GM20431 (cell line): Measurements from ENCODE around the gene AOPEP.

Source experiments
- in situ Hi-C: fragments of 300-500 bp; cut with MseI, MboI; formaldehyde crosslinking; loops from one replicate; pipeline ENCODE4 v1.15.0; 2020; ENCODE audit warnings: low sequenced_read_pairs; ENCODE audit not compliant: unreplicated experiment

AOPEP gene

DNA sequence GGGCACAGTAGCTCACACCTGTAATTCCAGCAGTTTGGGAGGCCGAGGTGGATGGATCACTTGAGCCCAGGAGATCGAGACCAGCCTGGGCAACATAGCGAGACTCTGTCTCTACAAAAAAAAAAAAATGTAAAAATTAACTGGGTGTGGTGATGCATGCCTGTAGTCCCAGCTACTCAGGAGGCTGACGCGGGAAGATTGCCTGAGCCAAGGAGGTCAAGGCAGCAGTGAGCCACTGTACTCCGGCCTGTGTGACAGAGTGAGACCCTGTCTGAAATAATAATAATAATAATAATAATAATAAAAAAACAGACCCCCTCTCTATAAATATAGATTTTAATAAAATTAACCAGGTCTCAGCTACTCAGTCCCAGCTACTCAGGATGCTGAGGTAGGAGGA is 179.7 kb downstream of the AOPEP start:
- in situ Hi-C loops, result no loop called here

DNA sequence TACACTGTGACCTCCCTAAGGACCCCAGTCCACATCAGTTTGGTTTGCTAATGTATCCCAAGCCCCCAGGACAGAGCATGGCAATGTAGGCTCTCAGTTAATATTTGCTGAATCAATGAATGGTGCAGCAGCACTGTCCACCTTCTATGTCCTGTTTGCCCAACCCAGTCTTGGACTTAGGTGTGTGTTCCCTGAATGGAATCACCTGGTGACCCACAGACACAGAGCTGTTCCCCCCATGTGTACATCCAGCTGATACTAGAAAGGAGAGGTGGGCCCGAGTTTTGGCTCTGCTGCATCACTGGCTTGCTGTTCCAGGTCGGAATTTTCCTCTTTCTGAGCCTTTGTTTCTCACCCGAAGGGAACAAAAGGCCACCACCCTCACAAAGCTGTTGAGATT is 180.2 kb downstream of the AOPEP start:
- in situ Hi-C loops, result no loop called here

DNA sequence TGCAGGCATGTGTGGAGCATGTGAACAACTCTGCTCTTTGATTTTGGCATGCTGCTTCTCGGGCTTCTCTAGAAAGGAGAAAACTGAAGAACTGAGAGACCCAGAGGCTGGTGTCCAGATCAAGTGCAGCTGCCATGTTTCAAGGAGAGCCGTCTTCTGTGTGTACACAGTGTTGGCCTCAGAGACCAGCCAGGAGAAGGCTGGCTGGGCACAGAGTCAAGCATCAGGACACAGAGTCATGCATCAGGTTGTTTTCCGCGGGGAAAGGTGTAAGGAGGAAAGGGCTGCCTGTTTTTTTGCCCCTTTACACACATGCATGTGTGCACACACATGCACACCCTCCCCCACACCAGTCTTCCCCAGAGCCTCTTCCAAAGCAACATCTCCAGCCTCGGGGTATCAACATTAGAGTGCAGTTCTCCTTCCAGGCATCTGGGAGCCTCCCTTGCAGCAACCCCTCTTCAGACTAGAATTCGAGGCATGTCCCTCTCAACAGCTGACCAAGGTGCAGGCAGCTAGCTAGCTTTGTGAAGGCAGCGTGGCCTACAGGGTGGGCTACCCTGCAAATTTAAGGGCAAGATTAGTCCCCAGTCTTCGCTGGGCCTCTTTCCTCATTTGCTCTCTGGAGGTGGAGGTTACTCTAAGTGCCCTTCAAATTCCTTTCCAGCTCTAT is 180.9 kb downstream of the AOPEP start:
- in situ Hi-C loops, result no loop called here

DNA sequence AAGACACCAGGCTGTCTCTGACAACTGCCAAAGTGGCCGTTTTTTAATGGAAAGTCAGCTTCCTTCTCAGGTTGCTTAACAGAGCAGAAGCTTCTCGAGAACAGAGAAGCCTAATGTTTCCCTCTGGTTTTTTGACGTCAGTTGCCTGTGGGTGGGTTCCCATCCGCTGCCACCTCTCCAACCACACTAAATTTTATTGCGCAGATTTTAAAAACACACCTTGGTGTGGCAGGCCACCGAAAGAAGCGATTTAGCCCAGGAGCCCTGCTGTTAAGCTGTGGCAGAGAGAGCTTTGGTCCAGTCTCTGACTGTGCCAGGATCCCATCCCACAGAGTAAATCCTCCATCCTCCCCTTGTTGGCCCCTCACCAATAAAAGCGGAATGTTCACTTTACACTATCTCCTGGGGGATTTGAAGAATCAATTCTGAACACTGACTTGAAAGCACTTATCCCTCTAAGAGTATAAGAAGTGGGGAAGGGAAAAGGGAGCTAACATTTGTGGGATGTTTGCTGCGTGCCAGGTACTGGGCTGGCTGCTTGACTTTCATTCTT is 181.6 kb downstream of the AOPEP start:
- in situ Hi-C loops, result no loop called here

DNA sequence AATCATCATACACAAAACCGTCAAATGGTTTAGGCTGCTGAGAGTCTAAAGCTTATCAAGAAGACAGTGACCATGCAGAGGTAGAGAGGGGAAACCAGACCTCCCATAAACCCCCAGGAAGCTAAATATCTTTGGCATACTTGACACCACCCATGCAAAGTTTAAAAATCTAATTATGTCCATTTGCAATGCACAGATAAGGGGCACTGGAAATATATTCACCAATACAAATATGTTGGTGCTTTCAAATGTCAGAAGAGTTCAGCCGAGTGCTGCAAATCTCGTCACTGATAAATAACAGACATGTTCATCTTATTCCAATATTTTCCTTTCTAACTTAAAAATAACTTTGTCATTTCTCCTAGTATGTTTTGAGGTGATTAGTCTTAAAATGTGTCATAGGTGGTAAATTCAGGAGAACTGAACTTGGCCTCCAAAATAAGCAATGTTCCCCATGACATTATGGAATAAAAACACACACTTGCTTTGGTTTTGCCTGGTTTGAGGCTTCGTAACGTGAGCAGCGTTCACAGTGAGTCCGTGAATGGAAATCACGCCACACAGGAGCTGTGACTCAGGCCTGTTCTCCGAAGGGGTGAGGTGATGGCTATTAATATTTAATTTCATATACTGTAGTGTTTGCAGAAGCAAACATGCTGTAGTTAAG is 182.2 kb downstream of the AOPEP start:
- in situ Hi-C loops, result no loop called here

DNA sequence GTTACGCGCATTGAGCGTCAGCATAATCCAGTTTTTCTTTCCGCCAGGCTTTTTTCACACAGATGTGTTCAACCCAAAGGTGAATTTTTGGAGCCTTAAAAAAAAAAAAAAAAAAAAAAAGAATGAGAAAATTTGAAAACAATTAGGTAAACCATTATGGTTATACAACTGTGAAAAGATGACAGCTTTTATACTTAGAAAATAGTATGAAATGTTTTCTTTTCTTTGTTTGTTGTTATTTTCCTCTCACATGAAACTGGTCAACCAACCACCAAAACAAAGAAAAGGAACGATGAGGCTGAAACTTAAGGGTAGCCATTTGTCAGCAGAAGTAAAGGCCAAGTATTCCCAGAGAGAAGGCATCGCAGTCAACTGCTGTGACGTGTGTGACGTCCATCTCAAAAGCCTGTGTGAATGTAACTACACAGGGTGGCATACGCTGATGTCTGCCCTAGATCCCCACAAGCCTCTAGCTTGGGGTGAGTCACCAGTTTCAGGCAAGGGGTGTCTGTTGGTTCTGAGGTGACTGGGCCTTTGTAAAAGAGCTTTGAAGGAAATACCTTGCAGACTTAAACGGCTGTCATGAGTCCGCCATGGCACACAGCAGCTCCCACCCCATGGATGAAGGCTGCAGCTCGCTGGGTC is 182.9 kb downstream of the AOPEP start:
- in situ Hi-C loops, result no loop called here

DNA sequence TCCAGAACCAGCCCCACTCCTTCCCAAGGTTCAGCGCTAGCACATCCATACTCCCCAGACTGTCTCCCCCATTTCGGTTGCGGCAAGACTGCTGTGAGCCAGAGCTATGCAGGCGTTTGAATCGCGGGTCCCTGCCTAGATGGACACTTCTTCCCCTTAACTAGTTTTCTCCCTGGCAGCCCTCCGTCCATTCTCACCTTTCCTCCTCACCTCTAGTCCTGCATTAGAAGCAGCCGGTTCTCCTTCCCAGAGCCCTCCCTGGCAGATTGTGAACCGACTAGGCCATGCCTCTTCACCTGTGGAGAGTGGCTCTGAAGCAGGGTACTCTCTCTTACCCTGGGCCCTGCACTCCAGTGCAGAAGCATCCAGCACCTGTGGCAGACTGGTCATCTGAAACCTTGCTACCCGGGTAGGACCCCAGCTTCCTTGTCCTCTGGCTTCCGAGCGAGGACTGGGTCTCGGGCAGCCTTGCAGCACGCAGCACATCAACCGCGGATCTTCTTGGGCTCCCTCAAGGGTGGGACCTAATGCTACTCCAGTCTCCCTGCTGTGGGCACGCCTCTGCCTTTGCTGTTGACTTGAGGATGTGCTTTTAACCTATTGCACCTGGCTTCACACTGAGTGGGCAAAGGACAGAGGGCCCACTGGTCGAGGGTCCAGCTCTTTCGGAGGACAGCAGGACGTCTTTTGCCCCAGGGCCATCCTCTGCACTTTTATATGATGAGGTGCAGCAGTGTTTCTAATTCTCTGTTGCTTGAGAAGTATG is 183.6 kb downstream of the AOPEP start:
- in situ Hi-C loops, result no loop called here

DNA sequence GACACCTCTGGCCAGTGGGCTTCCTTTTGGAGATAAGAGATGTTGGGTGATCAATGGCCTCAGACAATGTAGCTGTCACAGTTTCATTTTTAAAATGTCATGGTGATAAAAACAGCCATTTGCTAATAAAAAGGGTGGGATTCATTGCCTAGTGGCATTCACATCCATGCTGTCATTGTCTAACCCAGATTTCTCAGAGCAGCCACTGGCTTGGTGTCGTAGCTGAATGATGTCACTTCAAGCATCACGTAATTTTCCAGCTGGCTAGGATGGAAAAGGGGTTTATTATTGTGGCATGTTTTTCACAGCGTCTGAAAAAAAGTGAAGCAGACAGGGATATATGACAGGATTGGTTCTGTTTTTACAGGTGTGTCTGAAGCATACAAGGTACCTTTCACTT is 184.7 kb downstream of the AOPEP start:
- in situ Hi-C loops, result no loop called here

DNA sequence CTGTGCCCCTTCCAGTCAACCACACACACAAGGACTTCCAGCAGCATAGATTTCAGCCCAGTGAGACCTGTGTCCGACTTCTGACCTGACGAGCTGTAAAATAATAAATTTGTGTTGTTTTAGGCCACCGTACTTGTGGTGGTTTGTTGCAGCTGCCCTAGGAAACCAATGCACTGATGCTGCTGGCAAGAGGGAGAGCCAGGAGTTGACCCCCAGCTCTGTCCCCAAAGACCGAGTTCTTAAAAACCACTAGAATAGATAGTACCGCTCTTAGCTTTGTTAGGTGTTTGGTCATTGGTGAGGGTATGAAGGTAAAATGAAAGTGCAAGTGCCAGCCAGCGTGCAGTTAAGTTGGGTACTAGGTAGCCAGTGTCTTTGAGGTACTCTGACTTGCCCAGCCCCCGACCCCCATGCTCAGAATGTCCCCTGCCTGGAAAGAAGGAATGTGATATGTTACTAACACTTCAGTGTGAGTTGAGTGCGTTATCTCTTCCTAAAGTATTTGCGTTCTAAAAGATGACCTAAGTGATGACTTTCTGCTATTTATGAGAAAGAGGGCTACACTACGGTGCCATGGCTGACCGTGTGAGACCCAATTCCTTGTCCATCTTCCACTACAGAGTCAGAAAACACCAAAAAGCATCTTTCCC is 185.6 kb downstream of the AOPEP start:
- in situ Hi-C loops, result no loop called here

DNA sequence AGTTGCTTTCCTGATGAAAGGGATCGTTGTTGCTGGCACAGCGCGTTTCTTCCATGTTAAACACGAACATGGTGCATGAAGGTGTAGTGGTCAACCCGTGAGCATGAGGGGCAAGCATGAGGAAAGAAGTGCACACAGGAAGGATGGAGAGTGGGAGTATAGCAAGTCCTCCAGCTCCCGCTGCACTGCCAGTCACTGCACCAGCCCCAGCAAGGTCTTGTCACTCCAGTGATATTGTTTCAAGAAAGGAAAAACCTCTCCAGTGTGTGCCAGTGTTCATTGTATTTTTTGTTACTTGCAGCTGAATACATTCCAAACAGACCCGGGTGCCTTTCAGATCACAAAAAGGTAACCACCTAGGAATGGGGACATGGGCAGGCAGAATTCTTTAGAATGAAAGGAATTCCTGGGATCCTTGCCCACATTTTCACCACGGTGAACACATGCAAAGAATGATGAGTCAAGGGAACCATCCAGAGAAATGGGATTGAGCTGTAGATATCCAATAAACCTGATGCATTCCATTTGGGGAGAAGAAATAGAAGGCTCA is 186.3 kb downstream of the AOPEP start:
- in situ Hi-C loops, result no loop called here

DNA sequence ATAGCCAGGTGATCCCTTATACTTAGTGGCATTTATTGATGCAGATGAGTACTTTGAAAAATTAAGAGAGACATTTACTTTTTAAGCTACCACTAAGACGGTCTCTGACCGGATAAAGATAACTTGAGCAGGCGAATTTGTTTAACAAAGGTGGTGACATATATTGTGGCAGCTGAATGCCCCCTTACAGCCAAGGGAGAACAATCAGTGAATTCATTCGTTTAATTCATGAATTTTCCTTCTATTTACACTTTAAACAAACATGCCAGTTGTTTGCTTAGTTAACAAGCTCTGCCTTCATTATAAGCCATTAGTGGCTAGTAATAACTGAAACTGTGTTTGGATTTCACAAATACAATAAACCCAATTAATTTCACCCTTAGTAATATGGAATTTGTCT is 187.1 kb downstream of the AOPEP start:
- in situ Hi-C loops, result no loop called here

DNA sequence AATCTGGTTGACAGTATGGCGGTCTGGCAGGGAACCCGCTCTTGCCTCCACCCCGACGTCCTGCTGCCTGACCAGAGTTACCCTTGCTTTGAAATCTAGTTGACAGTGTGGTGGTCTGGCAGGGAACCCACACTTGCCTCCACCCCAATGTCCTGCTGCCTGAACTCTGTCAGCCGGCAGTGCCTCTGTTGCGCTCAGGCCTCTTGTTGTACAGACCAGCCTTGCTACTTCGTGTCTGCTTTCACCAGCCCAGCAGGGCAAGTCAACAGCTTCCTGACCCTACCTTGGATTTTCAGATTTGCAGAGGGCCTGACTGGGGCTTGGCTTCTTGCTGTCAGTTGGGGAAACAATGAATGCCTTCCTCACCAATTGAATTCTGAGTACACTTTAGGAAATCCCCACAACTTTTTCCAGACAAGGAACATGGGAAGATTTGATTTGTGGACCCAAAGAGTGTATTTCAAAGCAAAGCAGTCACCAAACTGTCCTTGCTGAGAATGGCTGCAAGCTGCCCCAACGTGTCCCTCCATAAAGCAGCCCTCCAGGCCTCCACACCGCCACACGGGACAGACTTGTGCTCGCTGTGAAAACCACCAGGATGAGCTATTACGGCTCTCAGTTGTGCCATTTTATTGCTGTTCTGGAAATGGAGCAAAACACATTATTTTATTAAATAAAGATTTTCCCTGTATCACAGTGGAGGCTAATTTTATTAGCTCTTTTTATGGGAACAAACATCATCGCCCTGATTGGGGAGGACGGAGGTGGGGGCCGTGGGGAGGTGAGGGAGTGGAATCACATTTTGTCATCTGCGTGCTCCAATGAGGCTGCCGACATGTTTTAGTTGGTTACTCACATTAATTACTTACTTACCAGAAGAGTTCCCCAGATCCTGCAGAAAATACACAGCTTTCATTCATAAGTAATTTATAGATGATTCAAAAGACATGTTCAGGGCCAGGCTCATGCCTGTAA is 189.3 kb downstream of the AOPEP start:
- in situ Hi-C loops, result no loop called here

DNA sequence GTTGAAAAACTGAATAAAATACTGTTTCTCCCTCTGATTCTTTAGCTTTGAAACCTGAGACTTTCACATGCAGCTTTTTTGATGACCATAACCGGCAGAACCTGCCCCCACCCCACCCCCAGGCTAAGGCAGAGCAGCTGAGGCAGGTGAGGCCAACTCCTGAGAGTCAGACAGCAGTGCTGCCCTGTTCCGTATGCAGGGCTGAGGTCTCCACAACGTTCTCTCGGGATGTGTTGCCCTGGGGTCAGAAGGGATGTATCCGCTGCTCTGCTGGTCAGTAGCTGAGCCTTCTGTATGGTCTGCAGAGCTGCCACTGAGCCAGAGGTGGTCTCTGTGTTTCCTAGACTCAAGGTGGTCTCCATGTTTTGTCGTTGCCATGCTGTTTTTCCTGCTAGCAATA is 190.5 kb downstream of the AOPEP start:
- in situ Hi-C loops, result no loop called here

DNA sequence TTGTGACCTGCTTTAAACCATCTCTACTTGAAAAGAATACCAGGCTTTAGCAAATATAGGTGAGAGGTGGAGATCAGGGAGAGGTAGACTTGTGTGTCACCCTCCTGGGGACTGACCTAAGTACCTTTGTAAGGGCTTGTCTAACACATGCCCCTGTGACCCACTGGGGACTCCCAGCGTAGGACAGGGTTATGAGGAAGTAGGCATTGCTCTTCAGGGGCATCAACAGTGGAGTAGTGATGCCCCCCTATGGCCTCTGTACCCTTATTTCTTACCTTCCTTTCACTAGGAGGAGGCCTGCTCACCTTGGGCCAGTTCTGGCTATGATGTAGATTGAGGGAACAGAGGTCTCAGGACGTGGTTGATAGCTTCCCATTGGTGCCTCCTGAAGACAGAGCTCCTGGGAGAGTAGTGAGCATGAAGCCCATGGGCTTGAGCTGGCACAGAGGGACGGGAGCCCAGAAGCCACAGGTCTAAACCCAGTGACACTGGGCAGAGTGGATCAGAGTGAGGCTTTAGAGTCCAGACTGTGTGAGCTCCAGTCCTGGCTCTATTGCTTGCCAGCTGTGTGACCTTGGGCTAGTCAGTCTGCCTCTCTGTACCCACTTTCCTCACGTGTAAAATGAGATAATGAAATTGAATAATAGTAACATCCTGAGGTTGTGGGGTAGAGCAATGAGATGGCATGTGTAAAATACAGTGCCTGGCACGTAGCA is 191.7 kb downstream of the AOPEP start:
- in situ Hi-C loops, result no loop called here

DNA sequence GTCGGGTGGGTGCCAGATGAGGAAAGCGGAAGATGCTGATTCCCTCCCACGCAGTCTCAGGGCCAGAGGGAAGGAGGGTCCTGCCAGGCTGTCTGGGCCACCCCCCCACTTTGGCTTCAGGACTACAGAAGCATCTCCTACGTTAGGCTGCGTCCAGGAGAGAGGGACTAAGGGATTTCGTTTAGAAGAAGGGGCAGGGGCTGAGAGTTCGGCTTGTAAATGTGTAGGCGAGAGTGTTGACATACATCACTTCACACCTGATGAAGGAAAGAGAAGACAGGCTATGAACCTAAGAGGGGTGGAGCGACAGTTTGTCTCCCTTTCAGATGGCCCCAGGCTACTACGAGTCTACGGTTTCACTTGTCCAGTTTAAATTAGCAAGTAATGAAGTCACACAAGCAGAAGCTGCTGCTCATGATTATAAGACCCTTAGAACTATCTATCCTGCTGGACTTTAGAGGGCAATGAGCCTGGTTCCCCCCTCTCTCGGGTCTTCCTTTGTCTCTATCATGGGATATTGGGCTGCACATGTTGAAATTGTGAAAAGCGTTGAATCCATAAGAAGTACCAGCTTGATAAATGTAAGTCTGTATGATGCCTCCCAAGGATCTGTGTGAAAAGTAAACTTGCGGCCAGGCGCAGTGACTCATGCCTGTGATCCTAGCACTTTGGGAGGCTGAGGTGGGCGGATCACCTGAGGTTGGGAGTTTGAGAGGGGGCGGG is 193.0 kb downstream of the AOPEP start:
- in situ Hi-C loops, result no loop called here

DNA sequence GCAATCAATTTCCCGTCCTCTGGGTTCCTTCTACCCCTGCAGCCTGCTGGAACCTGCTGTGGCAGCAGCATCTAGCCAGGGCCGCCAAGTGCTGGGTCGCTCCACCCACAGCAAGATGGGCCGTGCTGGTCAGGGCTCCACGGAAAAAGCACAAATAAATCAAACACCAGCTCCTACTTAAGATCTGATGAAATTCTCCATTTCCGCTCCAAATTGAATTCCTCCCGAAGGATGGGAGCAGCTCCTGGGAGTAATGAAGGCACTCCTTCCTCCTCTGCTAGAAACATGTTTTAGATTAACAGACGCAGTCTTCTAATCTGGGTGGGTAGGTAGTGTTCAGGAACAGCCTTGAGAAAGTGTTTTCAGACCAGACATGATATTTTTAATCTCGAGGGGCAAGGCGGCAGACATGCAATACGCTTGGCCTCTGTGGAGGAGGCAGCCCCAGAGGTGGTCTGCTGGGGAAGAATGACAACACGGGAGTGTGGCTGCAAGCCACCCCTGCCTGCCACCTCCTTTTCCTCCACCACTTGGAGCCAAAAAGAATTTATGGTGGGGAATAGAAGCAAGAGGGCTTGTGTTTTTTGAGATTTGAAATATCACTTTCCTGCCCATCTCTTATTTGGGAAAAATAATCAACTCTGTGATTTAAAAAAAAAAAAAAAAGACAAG is 194.1 kb downstream of the AOPEP start:
- in situ Hi-C loops, result no loop called here

DNA sequence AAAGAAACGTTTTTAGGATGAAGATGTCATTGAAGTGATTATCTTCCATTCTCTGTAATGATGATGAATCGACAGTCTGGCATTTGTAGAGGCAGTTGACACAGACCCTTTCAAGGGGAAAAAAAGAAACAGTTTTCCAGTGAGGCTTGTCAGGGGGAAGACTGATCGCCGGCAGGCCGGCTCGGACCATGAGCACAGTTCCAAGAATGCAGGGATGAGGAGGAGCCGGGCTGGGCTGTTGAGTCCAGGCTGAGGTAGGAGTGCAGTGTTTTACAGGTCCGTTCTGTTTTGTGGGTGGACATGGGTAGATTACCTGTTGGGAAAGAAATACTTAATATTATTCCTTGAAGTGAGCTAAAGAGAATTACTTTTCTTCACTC is 194.6 kb downstream of the AOPEP start:
- in situ Hi-C loops, result no loop called here
